Amniotic epithelial cell (primary cell): ENCODE results near the gene LHFPL6.
"Not testable (repeated sequence)": the region's sequence is repeated elsewhere in the genome, so short reads cannot be mapped to it uniquely, and the experiment has no call there.

ENCODE experiments used
- DNase-seq: peaks from one replicate; pipeline ENCODE4 v3.0.0-alpha.2; 2010; ENCODE audit warnings: low read depth

LHFPL6 gene

DNA sequence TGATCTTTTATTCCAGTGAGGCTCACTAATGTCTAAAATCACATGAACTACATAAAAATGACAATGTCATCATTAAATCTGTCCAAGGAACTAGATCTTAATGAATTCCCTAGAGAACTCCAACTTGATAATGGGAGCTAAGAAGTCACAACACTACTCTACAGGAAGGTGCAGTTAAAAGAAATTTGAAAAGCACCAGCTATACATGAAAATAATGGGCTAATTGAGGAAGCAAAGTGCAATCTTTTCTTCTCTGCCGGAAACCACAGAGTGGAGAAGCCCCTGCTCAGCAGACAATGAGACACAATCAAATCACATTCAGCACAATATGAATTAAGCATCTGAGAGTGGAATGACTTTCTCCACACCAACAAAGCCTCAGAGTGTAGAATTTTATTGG is 261.7 kb downstream of the LHFPL6 start:
- DNase-seq = no peak

DNA sequence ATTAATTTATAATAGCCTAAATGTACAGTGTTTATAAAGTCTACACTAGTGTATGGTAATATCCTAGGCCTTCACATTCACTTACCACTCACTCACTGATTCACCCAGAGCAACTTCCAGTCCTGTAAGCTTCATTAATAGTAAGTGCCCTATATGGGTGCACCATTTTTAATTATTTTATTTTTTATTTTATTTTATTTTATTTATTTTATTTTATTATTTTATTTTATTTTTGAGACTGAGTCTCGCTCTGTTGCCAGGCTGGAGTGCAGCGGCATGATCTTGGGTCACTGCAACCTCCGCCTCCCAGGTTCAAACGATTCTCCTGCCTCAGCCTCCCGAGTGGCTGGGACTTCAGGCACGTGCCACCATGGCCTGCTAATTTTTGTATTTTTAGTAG is 264.9 kb downstream of the LHFPL6 start:
- not testable (repeated sequence) for DNase-seq

DNA sequence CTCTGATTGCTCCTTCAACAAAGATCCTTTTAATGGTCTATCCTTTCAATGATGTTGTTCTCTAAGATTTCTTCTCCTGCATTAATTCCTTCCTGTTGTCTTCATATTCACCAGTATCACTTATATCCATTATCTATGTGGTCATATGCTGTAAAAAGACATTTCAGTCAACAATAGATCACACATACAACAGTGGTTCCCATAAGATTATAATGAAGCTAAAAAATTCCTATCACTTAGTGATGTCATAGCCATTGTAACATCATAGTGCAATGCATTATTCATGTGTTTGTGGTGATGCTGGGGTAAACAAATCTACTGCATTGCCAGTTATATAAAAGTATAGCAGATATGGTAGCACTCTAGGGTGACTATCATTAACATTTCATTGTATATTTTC is 266.1 kb downstream of the LHFPL6 start:
- no peak for DNase-seq

DNA sequence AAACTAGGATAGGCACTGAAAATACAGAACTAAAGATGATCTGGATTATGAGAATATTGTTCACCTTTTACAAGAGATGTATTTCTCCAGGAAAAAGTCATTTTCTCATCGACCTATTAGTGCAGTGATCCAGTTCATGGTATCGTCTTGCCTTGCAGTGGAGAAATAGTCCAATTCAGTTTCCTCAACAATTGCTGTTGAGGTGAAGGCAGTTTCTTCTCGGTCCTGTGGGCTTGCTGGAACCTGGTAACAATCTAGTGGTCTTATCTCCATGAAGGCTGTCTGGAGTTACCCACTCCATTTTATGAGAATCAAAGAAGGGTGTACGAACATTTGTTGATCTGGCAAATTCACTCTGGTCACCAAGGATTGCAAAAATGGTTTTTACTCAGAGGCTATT is 266.8 kb downstream of the LHFPL6 start:
- no peak for DNase-seq

DNA sequence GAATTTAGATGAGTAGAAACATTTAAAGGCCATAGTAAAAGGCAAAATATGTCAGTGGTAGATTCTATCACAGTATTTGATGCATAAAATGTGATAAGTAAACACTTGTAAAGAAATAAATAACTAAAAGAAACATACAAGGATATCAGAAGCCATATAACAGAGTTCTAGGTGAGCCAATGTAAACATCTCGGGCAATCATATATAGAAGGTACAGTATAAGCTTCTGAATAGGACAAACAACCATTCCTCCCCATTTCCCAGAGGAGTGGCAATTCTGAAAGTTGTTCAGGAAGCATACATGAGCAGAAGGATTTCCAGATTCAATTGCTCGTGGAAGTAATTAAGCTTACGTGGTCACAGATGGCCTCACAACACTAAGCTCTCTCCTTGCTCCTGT is 267.3 kb downstream of the LHFPL6 start:
- no peak for DNase-seq

DNA sequence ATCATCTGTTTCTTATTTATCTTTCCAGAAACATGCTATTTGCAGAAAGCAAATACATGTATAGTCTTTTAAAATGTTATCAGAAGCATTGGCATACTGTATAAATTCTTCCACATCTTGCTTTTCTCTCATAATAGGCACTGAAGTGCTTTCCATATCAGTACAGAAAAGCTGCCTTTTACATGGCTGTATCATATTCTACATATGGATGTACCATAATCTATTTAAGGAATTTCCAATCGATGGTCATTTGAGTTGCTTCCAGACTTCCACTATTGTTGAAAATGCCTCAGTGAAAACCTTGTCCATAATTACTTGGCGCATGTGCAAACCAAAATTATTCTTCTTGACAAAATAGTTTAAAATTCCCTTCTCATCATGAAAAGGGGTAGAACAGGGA is 272.5 kb downstream of the LHFPL6 start:
- no peak for DNase-seq

DNA sequence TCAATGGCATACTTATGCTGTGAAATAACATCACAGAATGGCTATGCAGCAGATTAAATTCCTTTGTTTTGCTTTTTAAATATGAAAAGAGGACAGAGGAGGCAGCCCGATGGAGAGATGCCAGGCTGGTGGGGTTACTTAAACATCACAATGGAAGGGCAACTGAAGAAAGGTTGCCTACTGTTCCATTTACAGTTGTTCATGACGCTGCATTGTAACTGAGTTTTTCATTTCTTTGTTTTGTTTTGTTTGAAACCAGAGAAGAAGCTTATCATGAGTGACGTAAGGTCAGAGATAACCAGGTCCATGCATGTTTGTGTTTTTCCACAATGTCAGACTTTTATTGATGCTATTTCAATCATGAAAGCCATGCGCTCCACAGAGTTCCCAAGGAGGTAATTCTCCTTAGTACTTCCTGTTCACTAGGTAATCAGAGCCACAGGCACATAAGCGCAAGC is 273.8 kb downstream of the LHFPL6 start:
- DNase-seq = peak; percentile 20

DNA sequence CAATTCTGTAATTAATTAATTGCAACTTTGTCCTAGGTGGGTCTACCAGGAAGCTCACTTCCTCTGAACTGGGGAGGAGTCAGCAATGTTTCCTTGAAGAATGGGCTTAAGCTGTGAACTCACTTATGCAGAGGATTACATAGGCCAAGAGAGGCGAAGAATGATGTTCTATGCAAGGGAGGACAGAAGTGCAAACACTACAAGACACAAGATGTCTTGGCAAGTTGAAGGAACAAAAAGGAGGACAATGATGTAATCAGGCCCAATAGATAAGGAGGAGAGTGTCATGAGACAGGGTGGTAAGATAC is 275.9 kb downstream of the LHFPL6 start:
- DNase-seq = no peak

DNA sequence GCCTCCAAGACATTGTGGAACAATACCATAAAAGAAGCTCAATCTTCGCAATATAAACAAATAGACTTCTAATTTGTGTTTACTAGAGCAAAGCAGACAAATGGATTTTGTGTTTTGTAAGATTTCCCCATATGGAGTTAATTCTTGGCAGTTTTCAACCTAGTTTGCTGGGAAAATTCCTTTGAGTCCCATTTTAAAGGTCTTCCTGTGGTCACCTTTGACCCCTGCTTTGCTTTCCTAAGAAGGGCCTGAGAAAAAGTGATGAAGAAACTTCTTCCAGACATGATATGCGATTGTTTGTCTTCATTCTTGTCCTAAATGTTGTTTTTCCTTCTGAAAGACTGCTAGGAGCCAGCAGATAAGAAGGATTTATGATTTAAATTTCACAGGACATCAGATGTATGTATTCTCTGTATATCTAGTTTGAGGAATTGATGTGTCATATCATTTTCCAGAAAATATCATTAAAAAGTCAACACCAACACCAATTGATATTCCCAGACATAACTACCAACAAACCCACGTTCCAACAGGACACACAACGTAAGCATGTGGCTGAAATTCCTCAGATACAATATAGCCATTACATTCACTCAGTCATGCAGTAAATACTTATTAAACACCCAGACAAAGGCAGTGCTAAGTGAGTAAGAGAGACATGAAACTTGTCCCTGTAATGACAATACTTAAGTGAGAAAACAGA is 276.4 kb downstream of the LHFPL6 start:
- DNase-seq = peak; percentile 31

DNA sequence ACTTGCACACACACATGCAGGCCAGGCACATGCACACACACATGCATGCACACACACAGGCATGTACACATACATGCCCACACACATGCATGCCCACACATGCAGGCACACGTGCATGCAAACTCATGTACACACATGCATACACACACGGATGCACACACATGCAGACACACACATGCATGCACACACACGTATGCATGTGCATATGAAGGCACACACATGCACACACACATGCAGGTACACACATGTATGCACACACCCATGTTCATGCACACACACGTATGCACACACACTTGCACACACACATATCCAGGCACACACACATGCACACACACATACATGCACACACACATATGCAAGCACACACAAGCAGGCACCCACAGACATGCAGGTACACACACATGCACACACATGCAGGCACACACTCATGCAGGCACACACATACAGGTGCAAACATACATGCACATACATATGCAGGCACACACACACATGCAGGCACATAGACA is 278.1 kb downstream of the LHFPL6 start:
- DNase-seq = no peak

DNA sequence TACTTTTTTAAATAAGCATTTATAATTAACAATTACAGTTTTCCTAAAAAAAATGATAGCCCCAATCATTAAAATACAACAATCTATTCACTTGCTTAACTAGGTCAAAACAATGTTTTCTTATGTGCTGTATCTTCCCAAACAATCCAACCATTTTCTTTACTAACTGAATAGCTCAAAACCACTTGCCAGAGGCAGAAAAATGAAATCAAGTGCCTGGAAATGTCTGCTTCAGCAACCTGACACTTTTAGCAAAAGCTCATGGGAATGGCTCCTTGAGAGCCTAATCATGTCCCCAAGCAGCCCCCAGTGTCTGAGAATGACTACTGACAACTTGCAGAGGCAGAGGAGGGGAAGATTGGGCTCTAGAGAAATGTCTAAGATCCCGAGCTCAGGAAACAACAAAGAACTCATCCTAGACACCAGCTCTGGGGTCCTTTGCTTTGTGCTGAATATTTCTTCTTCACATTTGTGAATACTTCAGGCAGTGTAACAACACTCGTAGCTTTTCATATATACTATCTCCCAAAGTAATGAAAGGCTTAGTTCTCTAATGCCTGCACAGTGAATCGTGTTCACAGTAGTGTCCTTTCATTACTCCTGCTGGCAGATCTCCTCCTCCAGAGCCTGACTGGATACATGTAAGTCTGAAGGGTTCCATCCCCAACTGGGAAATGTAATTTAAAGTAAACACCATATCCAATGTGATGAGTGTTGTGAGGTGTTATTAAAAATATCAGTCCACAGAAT is 280.0 kb downstream of the LHFPL6 start:
- DNase-seq = no peak

DNA sequence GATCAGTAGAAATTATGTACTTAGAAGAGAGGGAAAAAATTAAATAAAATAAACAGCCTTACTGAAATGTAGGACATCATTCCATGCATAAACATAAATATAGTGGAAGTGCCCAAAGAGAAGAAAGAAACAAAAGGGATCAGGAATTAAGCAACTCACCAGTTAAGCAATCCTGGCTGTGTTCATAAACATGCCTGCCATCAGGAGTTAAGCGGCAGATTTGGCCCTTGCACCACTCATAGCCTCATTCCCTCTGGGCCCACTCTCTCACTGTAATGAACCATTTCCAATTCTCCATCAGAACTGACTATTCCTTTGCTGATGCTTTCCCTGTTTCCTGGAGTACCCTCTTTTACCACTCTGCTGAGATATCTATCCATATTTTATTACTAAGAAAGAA is 281.4 kb downstream of the LHFPL6 start:
- peak; percentile 77 for DNase-seq

DNA sequence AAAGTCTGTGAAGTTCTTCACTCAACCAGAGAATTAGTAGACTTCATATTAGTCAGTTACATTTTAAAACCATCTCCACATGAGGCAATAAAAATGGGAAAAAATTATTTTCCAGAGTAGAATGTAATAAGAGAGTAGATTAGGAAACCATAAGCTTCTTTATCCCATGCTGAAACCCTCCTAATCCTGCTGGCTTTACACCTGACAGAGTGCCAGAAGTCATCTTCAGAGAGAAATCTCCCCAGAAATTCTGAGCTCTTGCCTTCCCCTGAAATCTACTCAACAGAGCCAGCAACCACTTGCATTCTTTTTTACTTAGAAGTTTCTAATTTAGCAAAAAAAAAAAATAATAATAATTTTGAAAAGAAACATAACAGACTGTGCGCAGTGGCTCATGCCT is 284.8 kb downstream of the LHFPL6 start:
- peak; percentile 28 for DNase-seq

DNA sequence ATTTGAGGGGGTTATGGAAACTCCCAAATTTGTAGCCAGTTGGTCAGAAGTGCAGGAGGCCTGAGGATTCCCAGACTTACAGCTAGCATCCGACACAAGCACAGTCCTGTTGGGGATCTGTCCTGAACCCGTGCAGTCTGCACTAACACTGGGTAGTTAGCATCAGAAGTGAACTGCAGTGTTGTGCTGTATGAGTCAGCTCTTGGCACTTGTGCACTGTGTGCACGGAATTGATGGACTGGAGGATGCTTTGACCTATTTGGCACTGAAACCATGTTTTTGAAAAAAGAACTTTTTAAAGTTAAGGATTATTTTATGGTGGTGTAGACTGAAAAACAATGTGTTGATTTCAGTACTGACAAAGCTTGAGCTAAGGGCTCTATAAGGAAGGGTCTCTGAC is 285.7 kb downstream of the LHFPL6 start:
- DNase-seq = peak; percentile 55

DNA sequence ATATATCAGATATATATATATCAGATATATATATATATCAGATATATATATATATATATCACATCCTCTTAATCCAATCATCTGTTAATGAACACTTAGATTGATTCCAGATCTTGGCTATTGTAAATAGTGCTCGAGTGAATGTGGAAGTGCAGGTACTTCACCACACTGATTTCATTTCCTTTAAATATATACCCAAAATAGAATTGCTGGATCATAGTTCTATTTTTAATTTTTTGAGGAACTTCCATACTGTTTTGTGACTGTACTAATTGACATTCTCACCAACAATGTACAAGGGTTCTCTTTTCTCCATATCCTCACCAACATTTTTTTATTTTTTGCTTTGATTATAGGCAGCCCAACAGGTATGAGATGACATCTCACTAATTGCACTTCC is 287.2 kb downstream of the LHFPL6 start:
- DNase-seq = no peak

DNA sequence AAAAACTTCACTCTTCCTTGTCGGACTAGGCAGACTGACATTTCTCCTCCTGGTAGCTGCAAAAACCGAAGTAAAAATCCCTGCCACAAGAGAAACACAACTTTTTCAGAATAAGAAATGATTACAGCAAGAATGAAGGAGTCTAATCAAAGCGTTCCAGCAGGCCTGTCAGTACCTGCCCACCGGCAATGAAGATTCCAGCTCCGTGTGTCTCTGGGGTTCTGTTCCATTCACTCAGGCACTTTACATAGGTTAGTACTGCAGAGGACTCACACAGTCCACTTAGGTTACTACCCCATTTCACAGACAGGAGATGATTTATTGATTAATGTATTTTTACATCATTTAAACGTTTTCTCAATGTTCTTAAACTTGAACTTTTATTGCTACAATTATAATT is 289.3 kb downstream of the LHFPL6 start:
- no peak for DNase-seq

DNA sequence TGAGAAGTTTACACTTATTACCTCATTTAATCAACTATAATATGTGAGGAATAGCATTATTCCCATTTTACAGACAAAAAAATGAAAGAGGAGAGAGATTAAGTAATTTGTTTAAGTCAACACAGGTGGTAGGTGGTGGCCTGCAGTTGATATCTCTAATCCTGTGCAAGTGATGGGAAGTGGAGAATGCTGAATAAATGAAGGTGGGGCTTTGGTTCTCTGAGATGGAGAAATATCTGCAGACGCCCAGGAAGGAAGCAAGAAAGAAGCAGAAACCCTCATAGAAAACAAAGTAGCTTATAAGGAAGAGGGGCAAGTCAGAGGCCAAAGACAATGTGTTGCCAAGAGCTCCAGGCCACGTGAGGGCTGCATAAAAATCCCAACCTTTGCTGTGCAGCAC is 290.4 kb downstream of the LHFPL6 start:
- no peak for DNase-seq

DNA sequence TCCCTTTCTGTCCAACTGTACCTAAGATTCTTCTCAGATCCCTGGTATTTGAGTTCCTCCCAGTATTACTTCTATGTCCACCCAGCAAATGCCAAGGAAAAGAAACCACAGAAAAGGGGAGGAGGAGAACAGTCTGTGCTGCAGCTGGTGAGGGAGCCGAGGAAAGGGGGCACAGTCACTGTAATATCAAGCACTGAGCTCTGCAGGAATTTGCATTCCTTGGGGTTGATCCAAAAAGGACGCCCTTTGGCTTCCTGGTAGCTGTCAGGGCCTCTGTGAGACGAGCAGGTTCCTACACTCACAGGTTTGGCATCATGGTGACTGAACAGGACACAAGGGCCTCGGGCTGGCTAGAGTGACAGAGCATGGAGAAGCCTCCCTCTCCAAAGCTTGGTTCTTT is 291.4 kb downstream of the LHFPL6 start:
- peak; percentile 45 for DNase-seq

DNA sequence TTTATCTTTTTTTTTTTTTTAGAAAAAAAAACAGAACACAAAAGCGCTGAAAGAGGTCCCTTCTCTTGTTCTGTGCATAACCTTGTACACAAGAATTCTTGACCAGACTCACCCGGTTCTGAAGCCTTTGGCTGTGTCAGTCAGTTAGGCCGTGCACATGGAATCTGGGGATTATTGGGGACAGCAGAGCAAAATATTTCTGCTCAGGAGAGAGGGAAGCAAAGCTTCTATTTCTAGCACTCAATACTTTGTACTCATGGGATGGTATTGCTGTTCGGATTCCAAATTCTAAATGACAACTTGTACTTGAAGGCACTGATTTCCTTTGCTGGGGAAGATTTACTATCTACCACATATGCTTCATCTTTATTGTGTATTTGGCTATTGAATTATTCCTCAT is 292.0 kb downstream of the LHFPL6 start:
- no peak for DNase-seq

DNA sequence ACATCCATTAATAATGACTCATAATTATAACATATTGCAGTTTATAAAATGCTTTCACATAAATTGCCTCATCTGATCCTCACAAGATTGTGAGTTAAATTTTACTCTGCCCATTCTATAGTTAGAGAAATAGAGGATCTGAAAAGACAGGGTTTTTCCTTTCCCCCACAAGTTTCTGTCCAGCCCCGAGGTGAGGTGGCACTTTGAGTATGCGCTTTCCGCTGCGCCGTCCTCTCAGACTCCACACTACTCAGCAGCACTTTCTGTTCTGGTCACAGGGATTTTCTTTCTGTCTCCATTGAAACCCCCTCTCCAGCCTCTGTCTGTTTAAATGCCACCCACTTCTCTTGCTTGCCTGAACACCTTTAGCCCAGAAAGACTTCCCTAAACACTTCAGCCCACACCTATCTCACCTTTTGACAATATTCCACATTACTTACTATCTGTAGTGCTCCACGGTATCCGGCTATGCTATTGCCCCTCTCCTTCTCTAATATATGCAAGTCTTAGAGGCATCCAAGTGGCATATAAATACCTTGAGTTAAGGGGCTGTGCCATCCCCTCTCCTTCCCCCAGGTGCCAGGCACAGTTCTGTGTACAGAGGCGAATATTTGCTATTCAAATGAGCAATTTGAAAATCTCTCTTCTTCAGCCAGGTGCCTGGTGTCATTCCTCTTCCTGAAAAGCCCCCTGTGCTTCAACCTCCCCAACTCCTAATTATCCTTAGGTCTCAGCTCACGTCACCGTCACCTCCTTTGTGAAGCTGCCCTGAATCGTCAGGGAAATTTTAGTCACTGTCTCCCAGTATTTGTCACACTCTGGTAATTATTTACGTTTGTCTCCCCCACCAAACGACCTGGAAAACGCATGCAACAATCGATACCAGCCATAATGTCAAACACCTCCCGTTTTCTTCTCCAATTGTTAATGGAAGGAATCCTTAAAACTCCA is 296.1 kb downstream of the LHFPL6 start:
- DNase-seq = no peak

DNA sequence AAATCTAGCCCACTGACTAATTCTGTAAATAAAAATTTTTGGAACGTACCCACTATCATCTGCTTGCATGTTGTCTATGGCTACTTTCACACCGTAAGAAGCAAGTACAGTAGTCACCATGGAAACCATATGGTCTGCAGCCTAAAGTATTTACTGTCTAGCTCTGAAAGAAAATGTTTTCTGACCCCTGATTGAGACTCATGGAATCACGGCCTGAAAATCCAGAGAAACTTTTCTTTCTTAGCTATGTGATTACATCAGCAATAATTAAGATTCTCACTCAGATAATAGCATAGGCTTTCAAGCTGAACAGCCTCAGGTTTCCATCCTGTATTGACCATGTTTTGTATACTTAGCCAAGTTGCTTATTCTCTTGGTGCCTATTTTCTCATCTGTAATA is 300.2 kb downstream of the LHFPL6 start:
- DNase-seq = no peak

DNA sequence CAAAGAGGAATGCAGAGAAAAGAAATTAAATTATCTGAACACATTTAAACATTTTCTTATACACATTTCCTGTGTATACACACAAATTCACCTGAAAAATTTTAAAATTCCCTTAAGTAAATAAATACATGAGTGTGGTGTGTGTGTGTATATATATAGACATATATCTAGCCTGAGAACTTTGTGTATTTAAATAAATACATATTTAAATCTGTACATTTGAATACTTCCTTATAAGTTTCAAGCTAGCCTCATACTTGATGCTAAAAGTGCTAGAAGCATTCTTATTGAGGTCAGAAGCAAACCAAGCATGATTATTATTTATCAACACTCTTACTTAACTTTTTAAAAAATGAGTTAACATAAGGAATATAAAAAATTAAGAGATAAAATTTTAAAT is 304.0 kb downstream of the LHFPL6 start:
- DNase-seq = no peak
